ENCODE measurements around the gene FAM107A. TPM values are rescaled to one million over a fixed set of nuclear protein-coding genes. Genes with fewer than 3 reads are reported as not detected.

Gene FAM107A
- total RNA-seq, 3 donors from 2014 or later, result not detected

Other genes starting within 250 kb of the FAM107A start
- gene PXK, start 244.5 kb downstream of the FAM107A start, total RNA-seq, result 10 to 100 TPM; 30.1 to 40.2 (median 32.2) TPM
- gene PDHB, start 143.6 kb downstream of the FAM107A start, total RNA-seq, result 10 to 100 TPM; 54.8 to 62.3 (median 55.6) TPM
- 1 to 10 TPM; 7.8 to 9.6 (median 8.3) TPM for gene KCTD6, start 85.3 kb downstream of the FAM107A start, total RNA-seq
- gene ACOX2, start 40.2 kb downstream of the FAM107A start, total RNA-seq, result not detected
- not detected for gene FAM3D, start 89.4 kb upstream of the FAM107A start, total RNA-seq

All from activated T-cell treated with anti-CD3 and anti-CD28 coated beads, Interleukin-2, amount 50 U/mL, for 4 hours (primary cell).